ENCODE measurements around the gene MPZL1. TPM values are rescaled to one million over a fixed set of nuclear protein-coding genes. Genes with fewer than 3 reads are reported as not detected.

The MPZL1 gene
- total and polyA plus RNA-seq, 2 of the 13 experiments (the other 11 are each of a cell fraction or from before 2014, with no cell fraction given): 38.0 to 68.7 TPM

DNA sequence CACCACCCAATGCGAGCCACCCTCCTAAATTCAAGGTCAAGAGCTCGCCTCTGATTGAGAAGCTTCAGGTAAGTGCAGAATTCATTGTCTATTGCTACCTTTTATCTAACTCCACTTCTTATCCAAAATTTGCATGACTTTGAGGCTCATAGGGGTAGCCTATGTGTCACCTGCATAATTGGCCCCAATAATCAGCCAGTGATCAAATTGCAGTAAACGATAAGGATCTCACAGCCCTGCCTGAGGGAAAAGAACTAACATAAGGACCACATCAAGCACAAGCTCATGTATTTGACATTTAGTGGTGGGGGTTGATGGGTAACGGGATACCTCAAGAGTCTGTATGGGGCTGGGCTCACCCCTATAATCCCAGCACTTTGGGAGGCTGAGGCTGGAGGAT lies 31.7 kb upstream of the MPZL1 start:
- H3K4me3 ChIP-seq (replicated peaks in 1 of 3; ENCODE audit: insufficient read depth in 1 of 3, low read depth in 2 of 3, low read length in 3 of 3): no peak overlapping the region
- intact Hi-C loops (cut with micrococcal nuclease; ENCODE audit: unreplicated experiment): no loop called here
- in situ Hi-C loops (cut with HindIII; ENCODE audit: extremely low pct_ligation_motif_present, low pct_unique_long_range_greater_than_20kb): no loop called here
- H3K9me3 ChIP-seq (ENCODE audit: low read length): no peaks in the 10 kb centered on the region
- H3K4me2 ChIP-seq (ENCODE audit: low read depth, low read length): no peak overlapping the region
- TF ChIP-seq GFI1 (CRISPR knock-in tag; IDR thresholded peaks at IDR 0.05; ENCODE audit: borderline replicate concordance): no peak
- TF ChIP-seq, protein P1, sequence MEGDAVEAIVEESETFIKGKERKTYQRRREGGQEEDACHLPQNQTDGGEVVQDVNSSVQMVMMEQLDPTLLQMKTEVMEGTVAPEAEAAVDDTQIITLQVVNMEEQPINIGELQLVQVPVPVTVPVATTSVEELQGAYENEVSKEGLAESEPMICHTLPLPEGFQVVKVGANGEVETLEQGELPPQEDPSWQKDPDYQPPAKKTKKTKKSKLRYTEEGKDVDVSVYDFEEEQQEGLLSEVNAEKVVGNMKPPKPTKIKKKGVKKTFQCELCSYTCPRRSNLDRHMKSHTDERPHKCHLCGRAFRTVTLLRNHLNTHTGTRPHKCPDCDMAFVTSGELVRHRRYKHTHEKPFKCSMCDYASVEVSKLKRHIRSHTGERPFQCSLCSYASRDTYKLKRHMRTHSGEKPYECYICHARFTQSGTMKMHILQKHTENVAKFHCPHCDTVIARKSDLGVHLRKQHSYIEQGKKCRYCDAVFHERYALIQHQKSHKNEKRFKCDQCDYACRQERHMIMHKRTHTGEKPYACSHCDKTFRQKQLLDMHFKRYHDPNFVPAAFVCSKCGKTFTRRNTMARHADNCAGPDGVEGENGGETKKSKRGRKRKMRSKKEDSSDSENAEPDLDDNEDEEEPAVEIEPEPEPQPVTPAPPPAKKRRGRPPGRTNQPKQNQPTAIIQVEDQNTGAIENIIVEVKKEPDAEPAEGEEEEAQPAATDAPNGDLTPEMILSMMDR (CRISPR knock-in tag; IDR thresholded peaks at IDR 0.05): no peak
- no peak overlapping the region for H3K9ac ChIP-seq (ENCODE audit: insufficient read depth, low read depth, low read length)
- H3K4me1 ChIP-seq (ENCODE audit: insufficient read depth, low read length): peaks cover 7% of the 10 kb centered on the region
- no TSS peak for BruUV-seq (replicated peaks)
- CTCF ChIA-PET (ENCODE audit: low intra/inter-chr PET ratio, low total read pairs): no interaction called here
- H3K36me3 ChIP-seq (replicated peaks in 1 of 2; ENCODE audit: control insufficient read depth in 1 of 2, insufficient read depth in 2 of 2, low read length in 2 of 2): no peaks in the 10 kb centered on the region
- ATAC-seq (no peak), FAIRE-seq (no peak), DNase-seq (ENCODE audit: low spot score) (no peak)
- no peak overlapping the region for H3K27ac ChIP-seq (ENCODE audit: extremely low read length, insufficient read depth, low read length)
- peaks cover 0 to 18% of the 10 kb centered on the region in 2 experiments; a peak in 2 of 5 replicates for H3K27me3 ChIP-seq (ENCODE audit: control insufficient read depth in 1 of 2, insufficient read depth in 2 of 2, low read length in 2 of 2)
- no peak overlapping the region for H2AFZ ChIP-seq (ENCODE audit: low read length)
- POLR2A ChIA-PET: no interaction called here
- H3K79me2 ChIP-seq (ENCODE audit: insufficient read depth, low read length): no peaks in the 10 kb centered on the region
- H4K20me1 ChIP-seq (ENCODE audit: insufficient read depth, low read length): no peaks in the 10 kb centered on the region
- WGBS (ENCODE audit: low lambda C conversion rate): 39% methylated on average over 4 of the region's 4 CpGs

DNA sequence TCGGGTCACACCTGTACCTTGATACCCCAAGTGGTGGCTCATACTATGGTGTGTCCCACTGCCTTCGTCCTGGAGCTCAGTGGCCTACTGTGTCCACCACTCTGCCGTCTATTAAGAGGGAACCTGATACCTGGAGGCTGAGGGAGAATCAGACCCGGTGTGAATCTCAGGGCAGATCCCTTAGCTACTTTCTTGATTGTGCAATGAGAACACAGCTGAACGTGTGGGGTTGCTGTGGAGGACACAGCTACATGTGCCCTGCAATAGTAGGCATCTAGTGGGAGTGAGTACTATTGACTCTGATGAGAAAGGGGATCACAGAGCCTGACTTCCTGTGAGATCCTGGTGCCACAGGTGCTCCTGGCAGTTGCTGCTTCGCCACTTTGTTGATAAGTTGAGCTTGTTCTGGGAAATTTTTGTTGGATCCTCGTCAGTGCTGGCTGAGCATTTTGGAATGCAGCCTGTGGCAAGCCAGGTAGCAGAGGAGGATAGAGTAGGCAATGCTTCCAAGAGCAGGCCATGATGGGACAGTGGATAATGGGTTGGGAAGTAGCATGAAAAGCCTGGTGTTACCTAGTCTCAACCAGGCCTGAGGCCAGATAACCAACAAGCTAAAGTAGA lies 28.2 kb upstream of the MPZL1 start:
- H3K9ac ChIP-seq (ENCODE audit: insufficient read depth, low read depth, low read length): no peak overlapping the region
- in situ Hi-C loops (cut with HindIII; ENCODE audit: extremely low pct_ligation_motif_present, low pct_unique_long_range_greater_than_20kb) (no loop called here), intact Hi-C loops (cut with micrococcal nuclease; ENCODE audit: unreplicated experiment) (no loop called here)
- no peak overlapping the region for H3K27ac ChIP-seq (ENCODE audit: extremely low read length, insufficient read depth, low read length)
- no peaks in the 10 kb centered on the region for H3K36me3 ChIP-seq (replicated peaks in 1 of 2; ENCODE audit: control insufficient read depth in 1 of 2, insufficient read depth in 2 of 2, low read length in 2 of 2)
- BruUV-seq (replicated peaks): no TSS peak
- no peak overlapping the region for H3K4me2 ChIP-seq (ENCODE audit: low read depth, low read length)
- H2AFZ ChIP-seq (ENCODE audit: low read length): no peak overlapping the region
- no peaks in the 10 kb centered on the region for H3K9me3 ChIP-seq (ENCODE audit: low read length)
- ChIA-PET POLR2A (no interaction called here), CTCF (ENCODE audit: low intra/inter-chr PET ratio, low total read pairs) (no interaction called here)
- H3K79me2 ChIP-seq (ENCODE audit: insufficient read depth, low read length): no peaks in the 10 kb centered on the region
- FAIRE-seq (no peak), ATAC-seq (no peak), DNase-seq (ENCODE audit: low spot score) (no peak)
- H3K27me3 ChIP-seq (ENCODE audit: control insufficient read depth in 1 of 2, insufficient read depth in 2 of 2, low read length in 2 of 2): peaks cover 5 to 29% of the 10 kb centered on the region in 2 experiments; a peak in 2 of 5 replicates
- 40% methylated on average over 5 of the region's 7 CpGs for WGBS (ENCODE audit: low lambda C conversion rate)
- H4K20me1 ChIP-seq (ENCODE audit: insufficient read depth, low read length): no peaks in the 10 kb centered on the region
- H3K4me3 ChIP-seq (replicated peaks in 1 of 3; ENCODE audit: insufficient read depth in 1 of 3, low read depth in 2 of 3, low read length in 3 of 3): no peak overlapping the region
- TF ChIP-seq PCBP2 (optimal IDR thresholded peaks at IDR 0.05; ENCODE audit: low read depth, low read length, poor library complexity, severe bottlenecking) (no peak), TCF7 (IDR thresholded peaks at IDR 0.05; ENCODE audit: low read depth) (no peak), CEBPB (IDR thresholded peaks at IDR 0.05; ENCODE audit: borderline replicate concordance, low read depth, low read length) (peak; percentile 65; the same call in 1 of the 2 replicates), ZNF34 (CRISPR knock-in tag; IDR thresholded peaks at IDR 0.05; ENCODE audit: borderline replicate concordance) (no peak)
- H3K4me1 ChIP-seq (ENCODE audit: insufficient read depth, low read length): peaks cover 7% of the 10 kb centered on the region
